ENCODE results near the gene TBXAS1. TPM values are rescaled to one million over a fixed set of nuclear protein-coding genes. Genes with fewer than 3 reads are reported as not detected.

The TBXAS1 gene
- total and polyA plus RNA-seq, 2 of the 8 experiments (the other 6 are each of a cell fraction or from before 2014, with no cell fraction given): 0.86 to 2.1 TPM

- Histone ChIP-seq H2AK5ac (ENCODE audit: low read depth, low read length) (no peak overlapping the region), H3K18ac (ENCODE audit: extremely low read depth, low read length) (no peak overlapping the region), H3K4me2 (ENCODE audit: insufficient read depth in 1 of 2, low read depth in 2 of 2, low read length in 2 of 2) (no peak overlapping the region), H3K4ac (replicated peaks; ENCODE audit: insufficient read length, low read depth, low read length) (no peak overlapping the region), H4K5ac (ENCODE audit: insufficient read length, low read depth, low read length) (no peak overlapping the region), H2BK5ac (ENCODE audit: low read depth, low read length) (no peak overlapping the region), H3K79me1 (ENCODE audit: low read depth, low read length) (no peaks in the 10 kb centered on the region), H3K9me3 (ENCODE audit: insufficient read depth in 2 of 2, low read depth in 1 of 2, low read length in 1 of 2) (no peaks in the 10 kb centered on the region), H3K36me3 (ENCODE audit: control insufficient read depth in 2 of 4, insufficient read depth in 4 of 4, low read length in 3 of 4) (no peaks in the 10 kb centered on the region), H3K23ac (ENCODE audit: insufficient read length) (no peak overlapping the region), H4K20me1 (replicated peaks in 1 of 2; ENCODE audit: control insufficient read depth in 1 of 2, insufficient read depth in 2 of 2, low read length in 2 of 2) (no peaks in the 10 kb centered on the region), H3K9ac (replicated peaks in 1 of 4; ENCODE audit: extremely low read depth in 1 of 4, low read depth in 3 of 4, low read length in 3 of 4) (no peak overlapping the region), H3K27me3 (replicated peaks in 1 of 4; ENCODE audit: control insufficient read depth in 3 of 4, extremely low read depth in 1 of 4, insufficient read depth in 3 of 4, low read length in 3 of 4) (no peaks in the 10 kb centered on the region), H2BK120ac (replicated peaks; ENCODE audit: low read depth, low read length) (no peak overlapping the region), H3K56ac (replicated peaks; ENCODE audit: insufficient read length, low read depth, low read length) (no peak overlapping the region), H4K8ac (ENCODE audit: extremely low read depth, insufficient read depth, low read length) (no peak overlapping the region), H3K79me2 (ENCODE audit: control insufficient read depth in 1 of 2, insufficient read depth in 2 of 2, low read length in 2 of 2) (no peaks in the 10 kb centered on the region), H3K4me1 (replicated peaks in 1 of 4; ENCODE audit: control insufficient read depth in 3 of 4, insufficient read depth in 4 of 4, low read length in 3 of 4) (peaks cover 0 to 3% (median 0%) of the 10 kb centered on the region in 4 experiments; a peak in 4 of 7 replicates), H2BK20ac (ENCODE audit: low read length) (no peak overlapping the region), H2BK15ac (ENCODE audit: low read length) (no peak overlapping the region), H3K4me3 (ENCODE audit: extremely low read depth in 1 of 4, insufficient read depth in 2 of 4, low read depth in 3 of 4, low read length in 4 of 4) (no peak overlapping the region), H2AFZ (ENCODE audit: low read length) (no peak overlapping the region), H2BK12ac (ENCODE audit: low read depth, low read length) (no peak overlapping the region), H3K14ac (ENCODE audit: insufficient read length) (no peak overlapping the region), H4K91ac (replicated peaks; ENCODE audit: insufficient read length, low read length) (no peak overlapping the region), H3K27ac (ENCODE audit: low read depth, low read length) (no peak overlapping the region), H3K23me2 (ENCODE audit: low read depth, low read length) (no peaks in the 10 kb centered on the region)
- DNase-seq (ENCODE audit: low read depth in 1 of 2, low spot score in 2 of 2): no peak
- no peak for FAIRE-seq
- TF ChIP-seq BRCA1 (IDR thresholded peaks at IDR 0.05; ENCODE audit: low read depth, low read length): no peak
- TF ChIP-seq SIRT6 (IDR thresholded peaks at IDR 0.05; ENCODE audit: low read length): no peak
- TF ChIP-seq NANOG (IDR thresholded peaks at IDR 0.05; ENCODE audit: insufficient read depth, low read depth, low read length, poor library complexity, severe bottlenecking): no peak
- no peak for TF ChIP-seq CTBP2 (IDR thresholded peaks at IDR 0.05; ENCODE audit: borderline replicate concordance, insufficient read depth, insufficient read length, low read length)
- no peak for TF ChIP-seq HDAC2 (IDR thresholded peaks at IDR 0.05; ENCODE audit: borderline replicate concordance in 1 of 2, low read depth in 2 of 2, low read length in 2 of 2)
- TF ChIP-seq CHD2 (IDR thresholded peaks at IDR 0.05; ENCODE audit: low read length): no peak
- no peak for TF ChIP-seq NRF1 (IDR thresholded peaks at IDR 0.05; ENCODE audit: low read depth, low read length)
- ChIA-PET CTCF (ENCODE audit: partially characterized antibody) (interaction anchor here (0.5 to 11.1 kb wide), 41 partner anchors 11 to 549 kb away, joined by 3 to 122 read pairs (median 5); no protein-coding TSS in a partner anchor), POLR2A (ENCODE audit: partially characterized antibody) (interaction anchor here (1.2 to 1.3 kb wide), 2 partner anchors 320 to 401 kb away, joined by 3 to 4 read pairs; no protein-coding TSS in a partner anchor)
- 87% methylated on average over 10 of the region's 10 CpGs; no CpG with 5 or more reads in 1 of the 2 experiments for whole genome bisulfite sequencing, 2 experiments (ENCODE audit: extremely low coverage in 1 of 2, insufficient coverage in 1 of 2, insufficient read length in 1 of 2, insufficient replicate concordance in 2 of 2, low coverage in 1 of 2, low lambda C conversion rate in 2 of 2, missing lambda C conversion rate in 1 of 2)
These were observed 177.5 kb downstream of the TBXAS1 start for GRCh38 chr7:140006600-140006999.

Measured in H1 (cell line).